Stomach (tissue), 19 donors: Measurements from ENCODE around the gene DHRS9. TPM values are rescaled to one million over a fixed set of nuclear protein-coding genes. Genes with fewer than 3 reads are reported as not detected.

Experiments
- DNase-seq, 2 donors: peaks; one replicate each; pipeline versions ENCODE4 v3.0.0 to v3.0.0-alpha.2; 2013 to 2019
- H3K27ac ChIP-seq, 5 donors: fragments of 200-600 bp in 4 of 5; sonication (generic) in 4 of 5; one replicate each; pipeline ENCODE4 v1.5.1; 2013 to 2019; ENCODE audit warnings: mild to moderate bottlenecking in 1 of 5, moderate library complexity in 1 of 5
- H3K27me3 ChIP-seq, 3 donors: fragments of 200-600 bp; sonication (generic); one replicate each; pipeline ENCODE4 v1.5.1; 2017 to 2019; ENCODE audit warnings: mixed run types in 1 of 3
- H3K36me3 ChIP-seq, 4 donors: fragments of 200-600 bp; sonication (generic); 1 replicate in 3 of 4; 2 replicates in 1 of 4; pipeline ENCODE4 v1.5.1; 2016 to 2019
- H3K4me1 ChIP-seq, 4 donors: fragments of 200-600 bp; sonication (generic); one replicate each; pipeline ENCODE4 v1.5.1; 2016 to 2019
- H3K4me3 ChIP-seq, 4 donors: fragments of 200-600 bp; sonication (generic) in 3 of 4; one replicate each; pipeline ENCODE4 v1.5.1; 2016 to 2019; ENCODE audit warnings: mild to moderate bottlenecking in 1 of 4
- H3K9me3 ChIP-seq, 4 donors: fragments of 200-600 bp; sonication (generic); one replicate each; pipeline ENCODE4 v1.5.1; 2016 to 2019
- CTCF ChIP-seq, 7 experiments: fragments of 450-650 bp in 4 of 7; fragments of 200-600 bp in 3 of 7; sonication (generic) in 3 of 7; IDR thresholded peaks; one replicate each; pipeline ENCODE4 v1.5.1; 2016 to 2019; ENCODE audit warnings: antibody characterized with exemption in 7 of 7, control low read depth in 2 of 7, mild to moderate bottlenecking in 1 of 7
- EP300 ChIP-seq: sonication (generic); formaldehyde crosslinking; IDR thresholded peaks from one replicate; pipeline ENCODE4 v1.6.1; 2017; ENCODE audit warnings: antibody characterized with exemption
- POLR2A ChIP-seq, 4 donors: fragments of 450-650 bp; IDR thresholded peaks; one replicate each; pipeline ENCODE4 v1.6.1; 2016; ENCODE audit warnings: antibody characterized with exemption in 4 of 4, control low read depth in 2 of 4, mild to moderate bottlenecking in 1 of 4, moderate library complexity in 1 of 4
- POLR2AphosphoS5 ChIP-seq, 3 donors: sonication (generic); formaldehyde crosslinking; IDR thresholded peaks; one replicate each; pipeline ENCODE4 v1.6.1; 2016; ENCODE audit warnings: antibody characterized with exemption in 3 of 3
- WGBS, 5 donors: extraction: QIAGEN DNeasy Blood & Tissue Kit in 3 of 5; methylation state at CpG; one replicate each; pipeline versions ENCODE4 v1.1.5 to v1.1.7; 2013 to 2018; 5-methylcytosine and 5-hydroxymethylcytosine counted together
- intact Hi-C: fragments of 100-400 bp; cut with DNase I; formaldehyde crosslinking; loops from one replicate; pipeline ENCODE4 v1.15.1; 2023; ENCODE audit warnings: low total_unique reads
- long read RNA-seq, 10 donors: transcript quantifications; one replicate each; lab custom pipeline, GENCODE V29; 2026
- polyA plus RNA-seq, 3 donors: library from polyadenylated mRNA; stranded (reverse); fragments of 200-250 nt; gene quantifications; one replicate each; pipeline ENCODE4 v1.2.3, GENCODE V29; 2013
- total RNA-seq, 5 donors: library from RNA; depleted of rRNA; stranded (reverse); fragments of >200 nt; gene quantifications; one replicate each; pipeline versions ENCODE4 v1.1.0 to v1.2.3, GENCODE V29; 2014 to 2016
- donor health status: healthy with polysubstance abuse.
- donor health status: Bipolar disorder and iron deficiency.
- donor health status: healthy.

The DHRS9 gene
- 10 to 100 TPM in 1 of 5 donors, 1 to 10 TPM in 3, not detected in 1; 1.3 to 19.3 (median 5.1) TPM for total RNA-seq
- 1 to 10 TPM; 1.6 to 3.5 (median 2.5) TPM for polyA plus RNA-seq
- long read RNA-seq, donor 1: 0 reads
- long read RNA-seq, donor 2: 0 reads
- long read RNA-seq, donor 3: 0 reads
- long read RNA-seq, donor 4: 0 reads
- long read RNA-seq, donor 5: 0 reads
- long read RNA-seq, donor 6: 0 reads
- long read RNA-seq, donor 7: 0 reads
- long read RNA-seq, donor 8: 0 reads
- long read RNA-seq, donor 9: 0 reads
- long read RNA-seq, donor 10: 0 reads

- DNase-seq: no peak
- TF ChIP-seq POLR2AphosphoS5 (IDR thresholded peaks at IDR 0.05) (peak in 1 of 3 donors; percentile 18), EP300 (no peak)
- H3K27me3 ChIP-seq: no peaks in the 10 kb centered on the region
- H3K4me1 ChIP-seq: peaks cover 0 to 17% (median 0%) of the 10 kb centered on the region in 4 donors
- peak within 1 kb of the TSS in 1 of 4 donors; percentile 20 for H3K4me3 ChIP-seq
- WGBS, 5 donors: 63 to 83% (median 70%) methylated on average over 5 of the region's 5 CpGs
- H3K27ac ChIP-seq: peak within 1 kb of the TSS in 1 of 5 donors; percentile 5
- H3K36me3 ChIP-seq: no peaks in the 10 kb centered on the region
- no peaks in the 10 kb centered on the region for H3K9me3 ChIP-seq
- intact Hi-C loops: no loop called here
These were observed at the start of gene DHRS9 for GRCh38 chr2:169069341-169069740. Gene DHRS9, plus strand, starts transcription at chr2:169069563. Its CDS starts 12,019 bp downstream, at chr2:169081582.

DNA sequence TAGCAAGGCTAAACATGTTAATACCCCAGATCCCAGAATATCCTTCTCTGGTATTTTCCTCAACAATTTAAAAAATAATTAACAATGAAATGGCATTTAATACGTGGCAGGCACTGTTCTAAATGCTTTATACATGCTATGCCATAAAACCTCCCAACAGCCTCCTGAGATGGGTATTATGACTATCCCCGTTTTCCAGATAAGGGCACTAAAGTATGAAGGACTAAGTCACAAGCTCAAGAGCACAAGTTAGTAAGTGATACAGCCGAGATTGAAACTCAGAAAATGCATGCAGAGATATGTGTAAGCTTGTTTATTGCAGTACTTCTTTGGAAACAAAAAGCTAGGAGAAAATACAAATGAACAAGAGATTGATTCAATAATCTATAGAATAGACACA lies 46.2 kb upstream of the DHRS9 start:
- Histone ChIP-seq H3K4me3 (no peak overlapping the region), H3K27me3 (no peaks in the 10 kb centered on the region), H3K4me1 (no peaks in the 10 kb centered on the region), H3K27ac (no peak overlapping the region), H3K36me3 (no peaks in the 10 kb centered on the region), H3K9me3 (no peaks in the 10 kb centered on the region)
- 53 to 68% (median 62%) methylated on average over 3 of the region's 3 CpGs for WGBS, 5 donors
- TF ChIP-seq CTCF (IDR thresholded peaks at IDR 0.05) (no peak), POLR2A (IDR thresholded peaks at IDR 0.05) (no peak), POLR2AphosphoS5 (IDR thresholded peaks at IDR 0.05) (no peak), EP300 (no peak)
- intact Hi-C loops: no loop called here
- DNase-seq: no peak

GRCh38 chr2:169026056-169026455 lies 43.3 kb upstream of the DHRS9 start:
- WGBS, 5 donors: 32 to 57% (median 44%) methylated on average over 1 of the region's 1 CpG
- Histone ChIP-seq H3K4me3 (no peak overlapping the region), H3K9me3 (no peaks in the 10 kb centered on the region), H3K27ac (peak overlapping the region in 1 of 5 donors; percentile 14), H3K27me3 (no peaks in the 10 kb centered on the region), H3K4me1 (peaks cover 0 to 5% (median 0%) of the 10 kb centered on the region in 4 donors), H3K36me3 (no peaks in the 10 kb centered on the region)
- TF ChIP-seq CTCF (IDR thresholded peaks at IDR 0.05): no peak
- no peak for TF ChIP-seq EP300
- no peak for TF ChIP-seq POLR2AphosphoS5 (IDR thresholded peaks at IDR 0.05)
- no peak for TF ChIP-seq POLR2A (IDR thresholded peaks at IDR 0.05)
- no peak for DNase-seq
- intact Hi-C loops: no loop called here

- Histone ChIP-seq H3K36me3 (no peaks in the 10 kb centered on the region), H3K4me3 (no peak overlapping the region), H3K9me3 (no peaks in the 10 kb centered on the region), H3K27ac (no peak overlapping the region), H3K4me1 (peaks cover 0 to 5% (median 0%) of the 10 kb centered on the region in 4 donors), H3K27me3 (no peaks in the 10 kb centered on the region)
- DNase-seq: no peak
- TF ChIP-seq CTCF (IDR thresholded peaks at IDR 0.05) (no peak), EP300 (no peak), POLR2AphosphoS5 (IDR thresholded peaks at IDR 0.05) (no peak), POLR2A (IDR thresholded peaks at IDR 0.05) (no peak)
- WGBS, 5 donors: 41 to 80% (median 49%) methylated on average over 3 of the region's 3 CpGs
- intact Hi-C loops: no loop called here
These were observed 42.1 kb upstream of the DHRS9 start for GRCh38 chr2:169027234-169027633.

- Histone ChIP-seq H3K4me3 (no peak overlapping the region), H3K4me1 (peaks cover 0 to 5% (median 0%) of the 10 kb centered on the region in 4 donors), H3K9me3 (no peaks in the 10 kb centered on the region), H3K27ac (no peak overlapping the region), H3K27me3 (no peaks in the 10 kb centered on the region), H3K36me3 (no peaks in the 10 kb centered on the region)
- DNase-seq: peak in 1 of 2 donors; percentile 20
- no peak for TF ChIP-seq CTCF (IDR thresholded peaks at IDR 0.05)
- TF ChIP-seq POLR2A (IDR thresholded peaks at IDR 0.05): no peak
- TF ChIP-seq EP300: no peak
- TF ChIP-seq POLR2AphosphoS5 (IDR thresholded peaks at IDR 0.05): no peak
- intact Hi-C loops: no loop called here
- WGBS, 5 donors: 32 to 48% (median 44%) methylated on average over 5 of the region's 5 CpGs
These were observed 40.0 kb upstream of the DHRS9 start for GRCh38 chr2:169029341-169029740.
